WTC11 (cell line): ENCODE results near the gene VAV2.

Experiments
- ATF1 ChIP-seq: sonication (generic); formaldehyde crosslinking; IDR thresholded peaks from 2 replicates; pipeline ENCODE4 v1.8.1; 2023; ENCODE audit warnings: mild to moderate bottlenecking, moderate library complexity, missing genetic modification reagents
- CBFB ChIP-seq: sonication (generic); formaldehyde crosslinking; IDR thresholded peaks from 2 replicates; pipeline ENCODE4 v1.8.1; 2022; ENCODE audit warnings: mild to moderate bottlenecking, low read depth, missing genetic modification reagents
- CREB1 ChIP-seq: sonication (generic); formaldehyde crosslinking; IDR thresholded peaks from 2 replicates; pipeline ENCODE4 v1.8.0; 2023; ENCODE audit warnings: mild to moderate bottlenecking, missing genetic modification reagents
- CTCF ChIP-seq: fragments of 200-600 bp; IDR thresholded peaks from 2 replicates; pipeline ENCODE4 v1.8.0; 2022; ENCODE audit warnings: antibody characterized with exemption
- GRHL2 ChIP-seq: fragments of 250-450 bp; sonication (Bioruptor Pico); IDR thresholded peaks from 2 replicates; pipeline ENCODE4 v1.8.0; 2022; ENCODE audit warnings: mild to moderate bottlenecking, moderate library complexity; ENCODE audit not compliant: insufficient replicate concordance, severe bottlenecking
- JUN ChIP-seq: sonication (generic); formaldehyde crosslinking; IDR thresholded peaks from 2 replicates; pipeline ENCODE4 v1.8.0; 2023; ENCODE audit warnings: mild to moderate bottlenecking, missing genetic modification reagents
- MLX ChIP-seq: sonication (generic); formaldehyde crosslinking; IDR thresholded peaks from 2 replicates; pipeline ENCODE4 v1.8.1; 2023; ENCODE audit warnings: mild to moderate bottlenecking, missing genetic modification reagents, moderate library complexity
- USF2 ChIP-seq: sonication (generic); formaldehyde crosslinking; IDR thresholded peaks from 2 replicates; pipeline ENCODE4 v1.8.1; 2023; ENCODE audit warnings: mild to moderate bottlenecking, missing genetic modification reagents, moderate library complexity
- ZBTB43 ChIP-seq: sonication (generic); formaldehyde crosslinking; IDR thresholded peaks from 2 replicates; pipeline ENCODE4 v1.8.1; 2023; ENCODE audit warnings: mild to moderate bottlenecking, missing genetic modification reagents
- ZNF232 ChIP-seq: sonication (generic); formaldehyde crosslinking; IDR thresholded peaks from 2 replicates; pipeline ENCODE4 v1.8.0; 2022; ENCODE audit warnings: mild to moderate bottlenecking, missing genetic modification reagents

- TF ChIP-seq ATF1 (CRISPR knock-in tag): no peak
- no peak for TF ChIP-seq ZBTB43 (CRISPR knock-in tag)
- TF ChIP-seq CTCF: no peak
- no peak for TF ChIP-seq JUN
- no peak for TF ChIP-seq ZNF232 (CRISPR knock-in tag)
- no peak for TF ChIP-seq USF2 (CRISPR knock-in tag)
- TF ChIP-seq CBFB (CRISPR knock-in tag): no peak
- TF ChIP-seq CREB1 (CRISPR knock-in tag): no peak
- no peak for TF ChIP-seq MLX (CRISPR knock-in tag)
- TF ChIP-seq GRHL2 (CRISPR knock-in tag): no peak
Measured at GRCh38 chr9:133973111-133973790, 18.9 kb downstream of the VAV2 start.
